Neuron (in vitro differentiated cells): Measurements from ENCODE around the gene POMGNT1.
A peak's percentile ranks its signal among the peaks of the same experiment; 100 is the strongest.

ENCODE experiments used
- H2AFZ ChIP-seq: one replicate; pipeline ENCODE4 v1.6.1; 2013; ENCODE audit warnings: low read depth, mild to moderate bottlenecking, inconsistent platforms, low read length, moderate library complexity
- H3K27me3 ChIP-seq: one replicate; pipeline ENCODE4 v1.6.1; 2013; ENCODE audit warnings: low read length; ENCODE audit not compliant: insufficient read depth
- H3K36me3 ChIP-seq: one replicate; pipeline ENCODE4 v1.6.1; 2013; ENCODE audit warnings: low read length; ENCODE audit not compliant: insufficient read depth
- H3K4me1 ChIP-seq: one replicate; pipeline ENCODE4 v1.6.1; 2013; ENCODE audit warnings: low read length; ENCODE audit not compliant: insufficient read depth
- H3K4me3 ChIP-seq: 2 replicates; pipeline ENCODE4 v1.5.1; 2013; ENCODE audit warnings: mild to moderate bottlenecking, low read length, moderate library complexity
- H3K9me3 ChIP-seq: one replicate; pipeline ENCODE4 v1.6.1; 2013; ENCODE audit warnings: low read length

The POMGNT1 gene

GRCh38 chr1:46203738-46204405 is 5.6 kb upstream of the POMGNT1 start:
- no peaks in the 10 kb centered on the region for H3K9me3 ChIP-seq
- H2AFZ ChIP-seq: peak overlapping the region; percentile 73
- H3K36me3 ChIP-seq: no peaks in the 10 kb centered on the region
- no peaks in the 10 kb centered on the region for H3K27me3 ChIP-seq
- H3K4me1 ChIP-seq: peaks cover 13% of the 10 kb centered on the region
- peak overlapping the region; percentile 62 for H3K4me3 ChIP-seq

- Histone ChIP-seq H3K36me3 (peaks cover 16% of the 10 kb centered on the region), H2AFZ (no peak overlapping the region), H3K4me3 (no peak overlapping the region)
Measured at GRCh38 chr1:46199233-46199749, 1.1 kb upstream of the POMGNT1 start.

GRCh38 chr1:46197560-46197963 is 672 bp downstream of the POMGNT1 start:
- H3K4me3 ChIP-seq: peak overlapping the region; percentile 61
- H3K9me3 ChIP-seq: no peaks in the 10 kb centered on the region
- no peak overlapping the region for H2AFZ ChIP-seq
- no peaks in the 10 kb centered on the region for H3K27me3 ChIP-seq
- peaks cover 29% of the 10 kb centered on the region for H3K36me3 ChIP-seq
- H3K4me1 ChIP-seq: peaks cover 4% of the 10 kb centered on the region

More at GRCh38 chr1:46199233-46199749, 1.1 kb upstream of the POMGNT1 start:
- Histone ChIP-seq H3K9me3 (no peaks in the 10 kb centered on the region), H3K27me3 (no peaks in the 10 kb centered on the region), H3K4me1 (peaks cover 10% of the 10 kb centered on the region)

GRCh38 chr1:46196609-46197008 is 1.6 kb downstream of the POMGNT1 start:
- Histone ChIP-seq H3K9me3 (no peaks in the 10 kb centered on the region), H2AFZ (no peak overlapping the region), H3K27me3 (no peaks in the 10 kb centered on the region), H3K4me3 (no peak overlapping the region), H3K36me3 (peaks cover 38% of the 10 kb centered on the region), H3K4me1 (peaks cover 3% of the 10 kb centered on the region)

GRCh38 chr1:46194641-46195193 is 3.5 kb downstream of the POMGNT1 start:
- Histone ChIP-seq H3K36me3 (peaks cover 46% of the 10 kb centered on the region), H3K9me3 (no peaks in the 10 kb centered on the region), H3K4me1 (peaks cover 3% of the 10 kb centered on the region), H2AFZ (no peak overlapping the region), H3K4me3 (no peak overlapping the region), H3K27me3 (no peaks in the 10 kb centered on the region)

GRCh38 chr1:46193984-46194570 is 4.2 kb downstream of the POMGNT1 start:
- Histone ChIP-seq H3K27me3 (no peaks in the 10 kb centered on the region), H3K4me3 (no peak overlapping the region), H2AFZ (no peak overlapping the region), H3K9me3 (no peaks in the 10 kb centered on the region), H3K36me3 (peaks cover 52% of the 10 kb centered on the region), H3K4me1 (peaks cover 3% of the 10 kb centered on the region)

GRCh38 chr1:46193285-46193684 is 4.9 kb downstream of the POMGNT1 start:
- no peaks in the 10 kb centered on the region for H3K9me3 ChIP-seq
- no peaks in the 10 kb centered on the region for H3K27me3 ChIP-seq
- peaks cover 56% of the 10 kb centered on the region for H3K36me3 ChIP-seq
- H3K4me1 ChIP-seq: no peaks in the 10 kb centered on the region
- no peak overlapping the region for H3K4me3 ChIP-seq
- H2AFZ ChIP-seq: no peak overlapping the region

GRCh38 chr1:46192171-46192570 is 6.1 kb downstream of the POMGNT1 start:
- no peaks in the 10 kb centered on the region for H3K27me3 ChIP-seq
- no peaks in the 10 kb centered on the region for H3K4me1 ChIP-seq
- peaks cover 61% of the 10 kb centered on the region for H3K36me3 ChIP-seq
- no peaks in the 10 kb centered on the region for H3K9me3 ChIP-seq
- no peak overlapping the region for H3K4me3 ChIP-seq
- H2AFZ ChIP-seq: no peak overlapping the region

- peaks cover 64% of the 10 kb centered on the region for H3K36me3 ChIP-seq
- H3K4me1 ChIP-seq: no peaks in the 10 kb centered on the region
- H3K9me3 ChIP-seq: no peaks in the 10 kb centered on the region
- no peak overlapping the region for H3K4me3 ChIP-seq
- no peaks in the 10 kb centered on the region for H3K27me3 ChIP-seq
- no peak overlapping the region for H2AFZ ChIP-seq
Measured at GRCh38 chr1:46191033-46191701, 7.1 kb downstream of the POMGNT1 start.

- H2AFZ ChIP-seq: no peak overlapping the region
- no peak overlapping the region for H3K4me3 ChIP-seq
- H3K36me3 ChIP-seq: peaks cover 59% of the 10 kb centered on the region
- H3K27me3 ChIP-seq: no peaks in the 10 kb centered on the region
- no peaks in the 10 kb centered on the region for H3K4me1 ChIP-seq
- no peaks in the 10 kb centered on the region for H3K9me3 ChIP-seq
Measured at GRCh38 chr1:46190539-46190938, 7.7 kb downstream of the POMGNT1 start.

GRCh38 chr1:46188295-46189030 is 9.8 kb downstream of the POMGNT1 start:
- Histone ChIP-seq H3K4me3 (no peak overlapping the region), H3K4me1 (no peaks in the 10 kb centered on the region), H3K27me3 (no peaks in the 10 kb centered on the region), H2AFZ (no peak overlapping the region), H3K9me3 (no peaks in the 10 kb centered on the region), H3K36me3 (peaks cover 44% of the 10 kb centered on the region)

GRCh38 chr1:46187106-46187869 is 10.9 kb downstream of the POMGNT1 start:
- H3K4me3 ChIP-seq: no peak overlapping the region
- H3K36me3 ChIP-seq: peaks cover 32% of the 10 kb centered on the region
- no peaks in the 10 kb centered on the region for H3K9me3 ChIP-seq
- no peaks in the 10 kb centered on the region for H3K4me1 ChIP-seq
- H2AFZ ChIP-seq: no peak overlapping the region
- H3K27me3 ChIP-seq: no peaks in the 10 kb centered on the region
